HEK293 (cell line): ENCODE results near the gene ADCY4.

ENCODE experiments used
- CTCF ChIA-PET: fragments of 350-600 bp; formaldehyde crosslinking; extraction: SDS; loops from one replicate; lab custom pipeline; 2021; ENCODE audit warnings: antibody characterized with exemption; lab: Yijun Ruan, JAX
- POLR2A ChIA-PET: fragments of 300-600 bp; formaldehyde crosslinking; extraction: SDS; loops from one replicate; lab custom pipeline; 2020; ENCODE audit warnings: antibody characterized with exemption, inconsistent platforms; lab: Yijun Ruan, JAX
- H3K27ac ChIP-seq: fragments of 200-500 bp; sonication (Bioruptor generic); 2 replicates; pipeline ENCODE4 v1.5.1; 2014; ENCODE audit warnings: low read depth, low read length, control low read depth, inconsistent platforms; ENCODE audit errors: extremely low read depth
- H3K36me3 ChIP-seq, 2 experiments: fragments of 200-500 bp in 1 of 2; sonication (Bioruptor generic) in 1 of 2; 1 replicate in 1 of 2; 2 replicates in 1 of 2; pipeline ENCODE4 v1.5.1; 2014 to 2017; ENCODE audit warnings: inconsistent platforms in 2 of 2, low read length in 2 of 2; ENCODE audit not compliant: control insufficient read depth in 2 of 2, insufficient read depth in 1 of 2
- H3K4me1 ChIP-seq: fragments of 200-500 bp; sonication (Bioruptor generic); 2 replicates; pipeline ENCODE4 v1.5.1; 2014; ENCODE audit warnings: mild to moderate bottlenecking, low read length, inconsistent platforms; ENCODE audit not compliant: control insufficient read depth, insufficient read depth
- H3K4me3 ChIP-seq: 2 replicates; pipeline ENCODE4 v1.5.1; 2011; ENCODE audit warnings: low read depth, mild to moderate bottlenecking, control low read depth, low read length, moderate library complexity
- H3K9me3 ChIP-seq: fragments of 200-500 bp; sonication (Bioruptor generic); 2 replicates; pipeline ENCODE4 v1.5.1; 2014; ENCODE audit warnings: low read depth, low read length, inconsistent platforms; ENCODE audit not compliant: control insufficient read depth, insufficient read depth
- CTCF ChIP-seq: fragments of 450-650 bp; formaldehyde crosslinking; IDR thresholded peaks from 2 replicates; pipeline ENCODE4 v1.5.1; 2016; ENCODE audit warnings: missing biosample characterization, missing genetic modification characterization
- EGR2 ChIP-seq: fragments of 450-650 bp; formaldehyde crosslinking; IDR thresholded peaks from 2 replicates; pipeline ENCODE4 v1.5.1; 2016; ENCODE audit warnings: low read depth, missing biosample characterization, missing genetic modification characterization
- GLIS2 ChIP-seq: fragments of 450-650 bp; formaldehyde crosslinking; IDR thresholded peaks from 2 replicates; pipeline ENCODE4 v1.5.1; 2016; ENCODE audit warnings: missing biosample characterization, missing genetic modification characterization
- KLF10 ChIP-seq: fragments of 450-650 bp; IDR thresholded peaks from 2 replicates; pipeline ENCODE4 v1.5.1; 2018; ENCODE audit warnings: missing biosample characterization, mild to moderate bottlenecking, missing genetic modification characterization
- SP2 ChIP-seq: fragments of 450-650 bp; formaldehyde crosslinking; IDR thresholded peaks from 2 replicates; pipeline ENCODE4 v1.5.1; 2016; ENCODE audit warnings: missing biosample characterization, missing genetic modification characterization
- WT1 ChIP-seq: fragments of 450-650 bp; formaldehyde crosslinking; IDR thresholded peaks from 2 replicates; pipeline ENCODE4 v1.5.1; 2016; ENCODE audit warnings: missing biosample characterization, missing genetic modification characterization
- ZBTB1 ChIP-seq: fragments of 450-650 bp; formaldehyde crosslinking; IDR thresholded peaks from 2 replicates; pipeline ENCODE4 v1.5.1; 2016; ENCODE audit warnings: missing biosample characterization, missing genetic modification characterization
- ZNF138 ChIP-seq: fragments of 450-650 bp; formaldehyde crosslinking; IDR thresholded peaks from 2 replicates; pipeline ENCODE4 v1.5.1; 2016; ENCODE audit warnings: missing biosample characterization, missing genetic modification characterization, borderline replicate concordance
- ZNF37A ChIP-seq: fragments of 450-650 bp; IDR thresholded peaks from 2 replicates; pipeline ENCODE4 v1.5.1; 2018; ENCODE audit warnings: missing biosample characterization, missing genetic modification characterization
- ZNF398 ChIP-seq: fragments of 450-650 bp; formaldehyde crosslinking; IDR thresholded peaks from 2 replicates; pipeline ENCODE4 v1.5.1; 2017; ENCODE audit warnings: missing biosample characterization, missing genetic modification characterization
- ZNF501 ChIP-seq: fragments of 450-650 bp; formaldehyde crosslinking; IDR thresholded peaks from 2 replicates; pipeline ENCODE4 v1.5.1; 2016; ENCODE audit warnings: missing biosample characterization, missing genetic modification characterization
- ZNF510 ChIP-seq: fragments of 450-650 bp; formaldehyde crosslinking; IDR thresholded peaks from 2 replicates; pipeline ENCODE4 v1.5.1; 2018; ENCODE audit warnings: mild to moderate bottlenecking, missing genetic modification characterization, missing biosample characterization; ENCODE audit not compliant: insufficient replicate concordance
- ZNF555 ChIP-seq: fragments of 450-650 bp; formaldehyde crosslinking; conservative IDR thresholded peaks from 2 replicates; pipeline ENCODE4 v1.5.1; 2017; ENCODE audit warnings: missing biosample characterization, mild to moderate bottlenecking, missing genetic modification characterization, inconsistent platforms
- ZNF585B ChIP-seq: fragments of 450-650 bp; formaldehyde crosslinking; IDR thresholded peaks from 2 replicates; pipeline ENCODE4 v1.5.1; 2016; ENCODE audit warnings: missing biosample characterization, missing genetic modification characterization
- ZNF600 ChIP-seq: fragments of 450-650 bp; formaldehyde crosslinking; IDR thresholded peaks from 2 replicates; pipeline ENCODE4 v1.5.1; 2016; ENCODE audit warnings: missing biosample characterization, missing genetic modification characterization
- ZNF776 ChIP-seq: fragments of 450-650 bp; formaldehyde crosslinking; IDR thresholded peaks from 2 replicates; pipeline ENCODE4 v1.5.0; 2017; ENCODE audit warnings: missing biosample characterization, missing genetic modification characterization, borderline replicate concordance
- TF ChIP-seq, protein P1 (sequence below): fragments of 450-650 bp; formaldehyde crosslinking; IDR thresholded peaks from 2 replicates; pipeline ENCODE4 v1.5.1; 2016; ENCODE audit warnings: missing biosample characterization, missing genetic modification characterization
- TF ChIP-seq, protein P2 (sequence below): fragments of 450-650 bp; formaldehyde crosslinking; IDR thresholded peaks from 2 replicates; pipeline ENCODE4 v1.5.1; 2016; ENCODE audit warnings: missing biosample characterization, missing genetic modification characterization
- TF ChIP-seq, protein P3 (sequence below): fragments of 450-650 bp; IDR thresholded peaks from 2 replicates; pipeline ENCODE4 v1.5.1; 2018; ENCODE audit warnings: missing biosample characterization, mild to moderate bottlenecking, missing genetic modification characterization

The ADCY4 gene

GRCh38 chr14:24329073-24329663 lies 5.7 kb downstream of the ADCY4 start:
- Histone ChIP-seq H3K4me3 (no peak overlapping the region), H3K9me3 (no peaks in the 10 kb centered on the region), H3K36me3 (no peaks in the 10 kb centered on the region), H3K27ac (no peak overlapping the region), H3K4me1 (peaks cover 3% of the 10 kb centered on the region; the same call in 1 of the 2 replicates)
- CTCF ChIA-PET: interaction anchor here (1.2 to 16.9 kb wide), 4 partner anchors 23 to 113 kb away, joined by 4 to 468 read pairs (median 4); partner anchors contain the start of genes CBLN3, KHNYN and SDR39U1
- TF ChIP-seq, protein P1, sequence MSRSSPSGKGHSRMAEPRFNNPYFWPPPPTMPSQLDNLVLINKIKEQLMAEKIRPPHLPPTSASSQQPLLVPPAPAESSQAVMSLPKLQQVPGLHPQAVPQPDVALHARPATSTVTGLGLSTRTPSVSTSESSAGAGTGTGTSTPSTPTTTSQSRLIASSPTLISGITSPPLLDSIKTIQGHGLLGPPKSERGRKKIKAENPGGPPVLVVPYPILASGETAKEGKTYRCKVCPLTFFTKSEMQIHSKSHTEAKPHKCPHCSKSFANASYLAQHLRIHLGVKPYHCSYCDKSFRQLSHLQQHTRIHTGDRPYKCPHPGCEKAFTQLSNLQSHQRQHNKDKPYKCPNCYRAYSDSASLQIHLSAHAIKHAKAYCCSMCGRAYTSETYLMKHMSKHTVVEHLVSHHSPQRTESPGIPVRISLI (tag by site-specific recombination): no peak
- TF ChIP-seq SP2 (tag by site-specific recombination): no peak
- no peak for TF ChIP-seq ZNF585B
- no peak for TF ChIP-seq ZNF138 (tag by site-specific recombination)
- TF ChIP-seq ZNF510 (tag by site-specific recombination): no peak
- TF ChIP-seq, protein P2, sequence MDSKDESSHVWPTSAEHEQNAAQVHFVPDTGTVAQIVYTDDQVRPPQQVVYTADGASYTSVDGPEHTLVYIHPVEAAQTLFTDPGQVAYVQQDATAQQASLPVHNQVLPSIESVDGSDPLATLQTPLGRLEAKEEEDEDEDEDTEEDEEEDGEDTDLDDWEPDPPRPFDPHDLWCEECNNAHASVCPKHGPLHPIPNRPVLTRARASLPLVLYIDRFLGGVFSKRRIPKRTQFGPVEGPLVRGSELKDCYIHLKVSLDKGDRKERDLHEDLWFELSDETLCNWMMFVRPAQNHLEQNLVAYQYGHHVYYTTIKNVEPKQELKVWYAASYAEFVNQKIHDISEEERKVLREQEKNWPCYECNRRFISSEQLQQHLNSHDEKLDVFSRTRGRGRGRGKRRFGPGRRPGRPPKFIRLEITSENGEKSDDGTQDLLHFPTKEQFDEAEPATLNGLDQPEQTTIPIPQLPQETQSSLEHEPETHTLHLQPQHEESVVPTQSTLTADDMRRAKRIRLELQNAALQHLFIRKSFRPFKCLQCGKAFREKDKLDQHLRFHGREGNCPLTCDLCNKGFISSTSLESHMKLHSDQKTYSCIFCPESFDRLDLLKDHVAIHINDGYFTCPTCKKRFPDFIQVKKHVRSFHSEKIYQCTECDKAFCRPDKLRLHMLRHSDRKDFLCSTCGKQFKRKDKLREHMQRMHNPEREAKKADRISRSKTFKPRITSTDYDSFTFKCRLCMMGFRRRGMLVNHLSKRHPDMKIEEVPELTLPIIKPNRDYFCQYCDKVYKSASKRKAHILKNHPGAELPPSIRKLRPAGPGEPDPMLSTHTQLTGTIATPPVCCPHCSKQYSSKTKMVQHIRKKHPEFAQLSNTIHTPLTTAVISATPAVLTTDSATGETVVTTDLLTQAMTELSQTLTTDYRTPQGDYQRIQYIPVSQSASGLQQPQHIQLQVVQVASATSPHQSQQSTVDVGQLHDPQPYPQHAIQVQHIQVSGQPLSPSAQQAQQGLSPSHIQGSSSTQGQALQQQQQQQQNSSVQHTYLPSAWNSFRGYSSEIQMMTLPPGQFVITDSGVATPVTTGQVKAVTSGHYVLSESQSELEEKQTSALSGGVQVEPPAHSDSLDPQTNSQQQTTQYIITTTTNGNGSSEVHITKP: no peak
- TF ChIP-seq, protein P3, sequence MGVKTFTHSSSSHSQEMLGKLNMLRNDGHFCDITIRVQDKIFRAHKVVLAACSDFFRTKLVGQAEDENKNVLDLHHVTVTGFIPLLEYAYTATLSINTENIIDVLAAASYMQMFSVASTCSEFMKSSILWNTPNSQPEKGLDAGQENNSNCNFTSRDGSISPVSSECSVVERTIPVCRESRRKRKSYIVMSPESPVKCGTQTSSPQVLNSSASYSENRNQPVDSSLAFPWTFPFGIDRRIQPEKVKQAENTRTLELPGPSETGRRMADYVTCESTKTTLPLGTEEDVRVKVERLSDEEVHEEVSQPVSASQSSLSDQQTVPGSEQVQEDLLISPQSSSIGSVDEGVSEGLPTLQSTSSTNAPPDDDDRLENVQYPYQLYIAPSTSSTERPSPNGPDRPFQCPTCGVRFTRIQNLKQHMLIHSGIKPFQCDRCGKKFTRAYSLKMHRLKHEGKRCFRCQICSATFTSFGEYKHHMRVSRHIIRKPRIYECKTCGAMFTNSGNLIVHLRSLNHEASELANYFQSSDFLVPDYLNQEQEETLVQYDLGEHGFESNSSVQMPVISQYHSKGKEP (tag by site-specific recombination): no peak
- no peak for TF ChIP-seq ZNF776 (tag by site-specific recombination)
- TF ChIP-seq KLF10 (tag by site-specific recombination): no peak
- TF ChIP-seq ZNF398 (tag by site-specific recombination): no peak
- no peak for TF ChIP-seq CTCF (tag by site-specific recombination)
- TF ChIP-seq ZNF555: no peak
- no peak for TF ChIP-seq WT1
- no peak for TF ChIP-seq EGR2 (tag by site-specific recombination)
- no peak for TF ChIP-seq ZNF37A (tag by site-specific recombination)
- TF ChIP-seq ZNF501: no peak
- TF ChIP-seq ZBTB1 (tag by site-specific recombination): no peak
- no peak for TF ChIP-seq GLIS2
- TF ChIP-seq ZNF600 (tag by site-specific recombination): no peak
- POLR2A ChIA-PET: interaction anchor here (0.8 kb wide), 1 partner anchor 107 kb away, joined by 3 read pairs; no protein-coding TSS in a partner anchor
